Stomach (tissue), 9 donors: ENCODE results near the gene GTF2E1. TPM values are rescaled to one million over a fixed set of nuclear protein-coding genes. Genes with fewer than 3 reads are reported as not detected.
"Not testable (repeated sequence)": the region's sequence is repeated elsewhere in the genome, so short reads cannot be mapped to it uniquely, and the experiment has no call there.

Source experiments
- DNase-seq, 2 donors: peaks; one replicate each; pipeline versions ENCODE4 v3.0.0 to v3.0.0-alpha.2; 2013 to 2019
- H3K27ac ChIP-seq, 5 donors: fragments of 200-600 bp in 4 of 5; sonication (generic) in 4 of 5; one replicate each; pipeline ENCODE4 v1.5.1; 2013 to 2019; ENCODE audit warnings: mild to moderate bottlenecking in 1 of 5, moderate library complexity in 1 of 5
- H3K27me3 ChIP-seq, 3 donors: fragments of 200-600 bp; sonication (generic); one replicate each; pipeline ENCODE4 v1.5.1; 2017 to 2019; ENCODE audit warnings: mixed run types in 1 of 3
- H3K36me3 ChIP-seq, 4 donors: fragments of 200-600 bp; sonication (generic); 1 replicate in 3 of 4; 2 replicates in 1 of 4; pipeline ENCODE4 v1.5.1; 2016 to 2019
- H3K4me1 ChIP-seq, 4 donors: fragments of 200-600 bp; sonication (generic); one replicate each; pipeline ENCODE4 v1.5.1; 2016 to 2019
- H3K4me3 ChIP-seq, 4 donors: fragments of 200-600 bp; sonication (generic) in 3 of 4; one replicate each; pipeline ENCODE4 v1.5.1; 2016 to 2019; ENCODE audit warnings: mild to moderate bottlenecking in 1 of 4
- H3K9me3 ChIP-seq, 4 donors: fragments of 200-600 bp; sonication (generic); one replicate each; pipeline ENCODE4 v1.5.1; 2016 to 2019
- EP300 ChIP-seq: sonication (generic); formaldehyde crosslinking; IDR thresholded peaks from one replicate; pipeline ENCODE4 v1.6.1; 2017; ENCODE audit warnings: antibody characterized with exemption
- POLR2A ChIP-seq, 4 donors: fragments of 450-650 bp; IDR thresholded peaks; one replicate each; pipeline ENCODE4 v1.6.1; 2016; ENCODE audit warnings: antibody characterized with exemption in 4 of 4, control low read depth in 2 of 4, mild to moderate bottlenecking in 1 of 4, moderate library complexity in 1 of 4
- POLR2AphosphoS5 ChIP-seq, 3 donors: sonication (generic); formaldehyde crosslinking; IDR thresholded peaks; one replicate each; pipeline ENCODE4 v1.6.1; 2016; ENCODE audit warnings: antibody characterized with exemption in 3 of 3
- WGBS, 5 donors: extraction: QIAGEN DNeasy Blood & Tissue Kit in 3 of 5; methylation state at CpG; one replicate each; pipeline versions ENCODE4 v1.1.5 to v1.1.7; 2013 to 2018; 5-methylcytosine and 5-hydroxymethylcytosine counted together
- intact Hi-C: fragments of 100-400 bp; cut with DNase I; formaldehyde crosslinking; loops from one replicate; pipeline ENCODE4 v1.15.1; 2023; ENCODE audit warnings: low total_unique reads
- polyA plus RNA-seq, 3 donors: library from polyadenylated mRNA; stranded (reverse); fragments of 200-250 nt; gene quantifications; one replicate each; pipeline ENCODE4 v1.2.3, GENCODE V29; 2013
- total RNA-seq, 5 donors: library from RNA; depleted of rRNA; stranded (reverse); fragments of >200 nt; gene quantifications; one replicate each; pipeline versions ENCODE4 v1.1.0 to v1.2.3, GENCODE V29; 2014 to 2016
- TF ChIP-seq, protein P1 (sequence below), 7 experiments: fragments of 450-650 bp in 4 of 7; fragments of 200-600 bp in 3 of 7; sonication (generic) in 3 of 7; IDR thresholded peaks; one replicate each; pipeline ENCODE4 v1.5.1; 2016 to 2019; ENCODE audit warnings: antibody characterized with exemption in 7 of 7, control low read depth in 2 of 7, mild to moderate bottlenecking in 1 of 7
- donor health status: healthy with polysubstance abuse.
- donor health status: Bipolar disorder and iron deficiency.
- donor health status: healthy.

Gene GTF2E1
- total and polyA plus RNA-seq, 8 donors: 4.0 to 66.0 (median 9.3) TPM

- H3K27ac ChIP-seq: no peak overlapping the region
These were observed 11.3 kb downstream of the GTF2E1 start for GRCh38 chr3:120753810-120754209.

DNA sequence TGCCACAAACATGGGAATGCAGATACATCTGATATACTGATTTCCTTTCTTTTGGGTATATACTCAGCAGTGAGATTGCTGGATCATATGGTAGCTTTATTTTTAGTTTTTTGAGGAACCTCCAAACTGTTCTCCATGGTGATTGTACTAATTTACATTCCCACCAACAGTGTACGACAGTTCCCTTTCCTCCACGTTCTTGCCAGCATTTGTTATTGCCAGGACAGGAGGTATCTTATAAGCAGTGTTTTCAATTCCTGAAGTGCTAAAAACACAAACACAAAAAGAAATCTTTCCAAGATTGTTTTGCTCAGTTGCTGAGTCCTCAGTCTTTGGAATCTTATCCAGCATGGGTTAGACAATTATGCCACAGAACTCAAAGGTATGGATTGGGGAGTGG lies 13.5 kb downstream of the GTF2E1 start:
- H3K27ac ChIP-seq: no peak overlapping the region
- intact Hi-C loops: no loop called here

More at GRCh38 chr3:120753810-120754209, 11.3 kb downstream of the GTF2E1 start:
- intact Hi-C loops: no loop called here
- no peak for DNase-seq
- no peak for TF ChIP-seq EP300
- TF ChIP-seq POLR2AphosphoS5 (IDR thresholded peaks at IDR 0.05): no peak
- no peak for TF ChIP-seq POLR2A (IDR thresholded peaks at IDR 0.05)
- Histone ChIP-seq H3K9me3 (no peaks in the 10 kb centered on the region), H3K4me1 (no peaks in the 10 kb centered on the region), H3K4me3 (no peak overlapping the region), H3K36me3 (peaks cover 6 to 47% (median 35%) of the 10 kb centered on the region in 4 donors), H3K27me3 (no peaks in the 10 kb centered on the region)

GRCh38 chr3:120758551-120758950 lies 16.0 kb downstream of the GTF2E1 start:
- H3K4me3 ChIP-seq, H3K27me3 ChIP-seq, intact Hi-C loops, DNase-seq, H3K4me1 ChIP-seq, H3K27ac ChIP-seq, H3K9me3 ChIP-seq: not testable (repeated sequence)
- H3K36me3 ChIP-seq: peaks cover 0 to 16% (median 9%) of the 10 kb centered on the region in 4 donors
- WGBS, 5 donors: 70 to 99% (median 86%) methylated on average over 4 of the region's 4 CpGs

More for the DNA sequence above, 13.5 kb downstream of the GTF2E1 start:
- no peaks in the 10 kb centered on the region for H3K9me3 ChIP-seq
- H3K27me3 ChIP-seq: no peaks in the 10 kb centered on the region
- no peaks in the 10 kb centered on the region for H3K4me1 ChIP-seq
- DNase-seq: no peak
- TF ChIP-seq POLR2AphosphoS5 (IDR thresholded peaks at IDR 0.05) (no peak), POLR2A (IDR thresholded peaks at IDR 0.05) (no peak), EP300 (no peak)
- TF ChIP-seq, protein P1, sequence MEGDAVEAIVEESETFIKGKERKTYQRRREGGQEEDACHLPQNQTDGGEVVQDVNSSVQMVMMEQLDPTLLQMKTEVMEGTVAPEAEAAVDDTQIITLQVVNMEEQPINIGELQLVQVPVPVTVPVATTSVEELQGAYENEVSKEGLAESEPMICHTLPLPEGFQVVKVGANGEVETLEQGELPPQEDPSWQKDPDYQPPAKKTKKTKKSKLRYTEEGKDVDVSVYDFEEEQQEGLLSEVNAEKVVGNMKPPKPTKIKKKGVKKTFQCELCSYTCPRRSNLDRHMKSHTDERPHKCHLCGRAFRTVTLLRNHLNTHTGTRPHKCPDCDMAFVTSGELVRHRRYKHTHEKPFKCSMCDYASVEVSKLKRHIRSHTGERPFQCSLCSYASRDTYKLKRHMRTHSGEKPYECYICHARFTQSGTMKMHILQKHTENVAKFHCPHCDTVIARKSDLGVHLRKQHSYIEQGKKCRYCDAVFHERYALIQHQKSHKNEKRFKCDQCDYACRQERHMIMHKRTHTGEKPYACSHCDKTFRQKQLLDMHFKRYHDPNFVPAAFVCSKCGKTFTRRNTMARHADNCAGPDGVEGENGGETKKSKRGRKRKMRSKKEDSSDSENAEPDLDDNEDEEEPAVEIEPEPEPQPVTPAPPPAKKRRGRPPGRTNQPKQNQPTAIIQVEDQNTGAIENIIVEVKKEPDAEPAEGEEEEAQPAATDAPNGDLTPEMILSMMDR (IDR thresholded peaks at IDR 0.05): no peak
- H3K4me3 ChIP-seq: no peak overlapping the region
- 83 to 93% (median 88%) methylated on average over 2 of the region's 2 CpGs for WGBS, 5 donors
- peaks cover under 1 to 40% (median 28%) of the 10 kb centered on the region in 4 donors for H3K36me3 ChIP-seq

DNA sequence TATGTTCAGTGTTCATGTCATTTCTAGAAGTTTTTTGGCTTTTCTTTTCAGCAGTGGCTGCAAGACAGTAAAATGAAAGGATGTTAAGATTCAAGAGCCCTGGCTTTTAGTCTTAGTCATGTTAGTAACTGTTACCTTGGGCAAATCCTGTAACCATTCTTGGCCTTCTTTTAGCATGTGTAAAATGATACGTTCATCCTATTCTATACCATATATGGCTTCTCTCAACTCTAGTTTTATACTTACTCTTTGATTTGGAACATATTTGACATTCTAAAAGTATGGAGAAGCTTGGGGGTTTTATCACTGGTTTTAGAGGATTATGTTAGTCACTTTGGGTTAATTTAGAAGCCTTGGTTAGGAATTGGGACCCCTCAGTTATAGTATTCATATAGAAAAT lies 20.1 kb downstream of the GTF2E1 start:
- H3K9me3 ChIP-seq: no peaks in the 10 kb centered on the region
- intact Hi-C loops: no loop called here
- H3K4me1 ChIP-seq: peaks cover 0 to 38% (median 10%) of the 10 kb centered on the region in 4 donors
- TF ChIP-seq EP300 (no peak), POLR2A (IDR thresholded peaks at IDR 0.05) (no peak), POLR2AphosphoS5 (IDR thresholded peaks at IDR 0.05) (no peak)
- TF ChIP-seq, protein P1 (IDR thresholded peaks at IDR 0.05): no peak
- WGBS, 5 donors: 74 to 97% (median 86%) methylated on average over 1 of the region's 1 CpG
- no peaks in the 10 kb centered on the region for H3K27me3 ChIP-seq
- no peak overlapping the region for H3K27ac ChIP-seq
- DNase-seq: no peak
- no peak overlapping the region for H3K4me3 ChIP-seq
- peaks cover 0 to 9% (median 3%) of the 10 kb centered on the region in 4 donors for H3K36me3 ChIP-seq

DNA sequence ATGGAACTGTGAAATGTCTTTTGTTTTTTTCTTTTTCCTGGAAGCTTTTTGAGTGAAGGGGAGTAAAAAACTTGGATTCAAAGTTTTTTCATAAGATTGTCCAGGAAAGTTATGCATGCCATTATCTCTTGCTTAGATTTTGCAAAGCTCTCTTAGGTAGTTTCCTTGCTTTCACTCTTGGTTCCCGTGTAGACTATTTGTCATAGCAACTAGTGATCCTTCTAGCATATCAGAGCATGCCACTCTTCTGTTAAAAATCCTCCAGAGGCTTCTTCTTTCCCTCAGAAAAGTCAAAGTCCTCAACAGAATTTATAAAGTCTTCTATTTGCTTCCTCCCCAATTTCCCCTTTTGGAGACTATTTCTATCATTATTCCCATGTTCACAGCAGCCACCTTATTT lies 21.1 kb downstream of the GTF2E1 start:
- TF ChIP-seq POLR2AphosphoS5 (IDR thresholded peaks at IDR 0.05) (no peak), POLR2A (IDR thresholded peaks at IDR 0.05) (no peak), EP300 (no peak)
- TF ChIP-seq, protein P1 (IDR thresholded peaks at IDR 0.05): no peak
- Histone ChIP-seq H3K9me3 (no peaks in the 10 kb centered on the region), H3K4me3 (no peak overlapping the region), H3K4me1 (peaks cover 0 to 40% (median 13%) of the 10 kb centered on the region in 4 donors), H3K27me3 (no peaks in the 10 kb centered on the region), H3K36me3 (no peaks in the 10 kb centered on the region), H3K27ac (no peak overlapping the region)
- DNase-seq: no peak
- WGBS, 5 donors: 38 to 62% (median 51%) methylated on average over 1 of the region's 1 CpG
- intact Hi-C loops: no loop called here
